ENCODE measurements around the gene ARHGEF11. TPM values are rescaled to one million over a fixed set of nuclear protein-coding genes. Genes with fewer than 3 reads are reported as not detected.

ARHGEF11 gene
- total RNA-seq, 1 experiment from 2014 or later, result 45.5 TPM

DNA sequence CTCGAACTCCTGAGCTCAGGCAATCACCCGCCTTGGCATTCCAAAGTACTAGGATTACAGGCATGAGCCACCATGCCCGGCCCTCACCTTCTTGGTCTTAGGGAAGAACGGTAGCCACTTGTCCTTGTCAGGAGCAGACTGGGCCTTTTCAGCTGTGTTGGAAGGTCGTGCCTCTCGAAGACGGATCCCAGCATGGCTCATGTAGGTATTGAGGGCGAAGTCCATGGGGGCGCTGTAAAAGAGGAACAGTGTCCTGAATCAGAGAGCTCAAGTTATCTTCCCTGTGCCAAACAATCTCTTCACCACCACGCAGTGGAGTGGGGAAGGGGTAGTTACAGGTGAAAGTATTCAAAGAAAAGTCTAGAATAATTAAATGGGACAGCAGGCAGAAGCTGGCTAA, 89.2 kb downstream of the ARHGEF11 start:
- ChIA-PET POLR2A (no interaction called here), CTCF (no interaction called here)
- no TSS peak for BruUV-seq (replicated peaks)
- Histone ChIP-seq H3K36me3 (ENCODE audit: control insufficient read depth, insufficient read depth, low read length) (peaks cover 13% of the 10 kb centered on the region), H3K4me1 (no peaks in the 10 kb centered on the region), H3K9me3 (no peaks in the 10 kb centered on the region), H3K27me3 (replicated peaks; ENCODE audit: control insufficient read depth, insufficient read depth, low read length) (no peaks in the 10 kb centered on the region), H3K4me3 (ENCODE audit: low read depth, low read length) (no peak overlapping the region)
- H3K9me3 Mint-ChIP-seq (ENCODE audit: unreplicated experiment), result no peaks in the 10 kb centered on the region
- no peak overlapping the region for H3K27ac Mint-ChIP-seq (ENCODE audit: unreplicated experiment)
- peaks cover 11% of the 10 kb centered on the region for H3K4me1 Mint-ChIP-seq (ENCODE audit: low read depth, unreplicated experiment)
- TF ChIP-seq, protein P1, sequence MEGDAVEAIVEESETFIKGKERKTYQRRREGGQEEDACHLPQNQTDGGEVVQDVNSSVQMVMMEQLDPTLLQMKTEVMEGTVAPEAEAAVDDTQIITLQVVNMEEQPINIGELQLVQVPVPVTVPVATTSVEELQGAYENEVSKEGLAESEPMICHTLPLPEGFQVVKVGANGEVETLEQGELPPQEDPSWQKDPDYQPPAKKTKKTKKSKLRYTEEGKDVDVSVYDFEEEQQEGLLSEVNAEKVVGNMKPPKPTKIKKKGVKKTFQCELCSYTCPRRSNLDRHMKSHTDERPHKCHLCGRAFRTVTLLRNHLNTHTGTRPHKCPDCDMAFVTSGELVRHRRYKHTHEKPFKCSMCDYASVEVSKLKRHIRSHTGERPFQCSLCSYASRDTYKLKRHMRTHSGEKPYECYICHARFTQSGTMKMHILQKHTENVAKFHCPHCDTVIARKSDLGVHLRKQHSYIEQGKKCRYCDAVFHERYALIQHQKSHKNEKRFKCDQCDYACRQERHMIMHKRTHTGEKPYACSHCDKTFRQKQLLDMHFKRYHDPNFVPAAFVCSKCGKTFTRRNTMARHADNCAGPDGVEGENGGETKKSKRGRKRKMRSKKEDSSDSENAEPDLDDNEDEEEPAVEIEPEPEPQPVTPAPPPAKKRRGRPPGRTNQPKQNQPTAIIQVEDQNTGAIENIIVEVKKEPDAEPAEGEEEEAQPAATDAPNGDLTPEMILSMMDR (IDR thresholded peaks at IDR 0.05; ENCODE audit: insufficient read depth in 1 of 2, low read depth in 1 of 2, low read length in 1 of 2, severe bottlenecking in 1 of 2, unreplicated experiment in 1 of 2), result no peak
- intact Hi-C loops (cut with micrococcal nuclease; ENCODE audit: unreplicated experiment), result no loop called here
- no peaks in the 10 kb centered on the region for H3K27me3 Mint-ChIP-seq (ENCODE audit: insufficient read depth, unreplicated experiment)
- peaks cover 36% of the 10 kb centered on the region for H3K36me3 Mint-ChIP-seq (ENCODE audit: insufficient read depth, unreplicated experiment)
- no peak for DNase-seq
- no peak overlapping the region for H3K4me3 Mint-ChIP-seq (ENCODE audit: unreplicated experiment)

DNA sequence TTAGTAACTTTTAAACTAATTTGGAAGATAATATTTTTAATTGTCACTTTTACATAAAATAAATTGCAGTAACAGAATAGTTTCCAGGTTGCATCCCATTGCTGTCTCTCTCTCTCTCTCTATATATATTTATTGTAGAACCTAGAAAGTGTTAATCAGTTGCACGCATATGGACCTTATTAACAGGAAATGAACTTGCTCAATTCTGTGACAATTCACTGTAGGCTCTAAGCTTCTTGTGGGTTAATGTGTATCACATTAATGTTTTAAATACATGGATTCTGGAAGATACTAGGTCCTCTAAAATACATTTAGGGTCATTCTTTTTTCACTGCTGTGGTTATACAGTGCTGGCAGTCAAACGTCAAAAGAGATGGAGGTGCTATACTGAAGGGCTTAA, 92.0 kb downstream of the ARHGEF11 start:
- Mint-ChIP-seq H3K4me3 (ENCODE audit: unreplicated experiment) (no peak overlapping the region), H3K27me3 (ENCODE audit: insufficient read depth, unreplicated experiment) (no peaks in the 10 kb centered on the region), H3K4me1 (ENCODE audit: low read depth, unreplicated experiment) (peaks cover 5% of the 10 kb centered on the region), H3K9me3 (ENCODE audit: unreplicated experiment) (no peaks in the 10 kb centered on the region), H3K27ac (ENCODE audit: unreplicated experiment) (no peak overlapping the region), H3K36me3 (ENCODE audit: insufficient read depth, unreplicated experiment) (peaks cover 57% of the 10 kb centered on the region)
- CTCF ChIA-PET, result no interaction called here
- no peak overlapping the region for H3K4me3 ChIP-seq (ENCODE audit: low read depth, low read length)
- H3K4me1 ChIP-seq, result no peaks in the 10 kb centered on the region
- intact Hi-C loops (cut with micrococcal nuclease; ENCODE audit: unreplicated experiment), result no loop called here
- no TSS peak for BruUV-seq (replicated peaks)
- peaks cover 5% of the 10 kb centered on the region for H3K36me3 ChIP-seq (ENCODE audit: control insufficient read depth, insufficient read depth, low read length)
- TF ChIP-seq, protein P1 (IDR thresholded peaks at IDR 0.05; ENCODE audit: insufficient read depth in 1 of 2, low read depth in 1 of 2, low read length in 1 of 2, severe bottlenecking in 1 of 2, unreplicated experiment in 1 of 2), result no peak
- no peaks in the 10 kb centered on the region for H3K27me3 ChIP-seq (replicated peaks; ENCODE audit: control insufficient read depth, insufficient read depth, low read length)
- POLR2A ChIA-PET, result no interaction called here
- H3K9me3 ChIP-seq, result no peaks in the 10 kb centered on the region
- DNase-seq, result no peak

DNA sequence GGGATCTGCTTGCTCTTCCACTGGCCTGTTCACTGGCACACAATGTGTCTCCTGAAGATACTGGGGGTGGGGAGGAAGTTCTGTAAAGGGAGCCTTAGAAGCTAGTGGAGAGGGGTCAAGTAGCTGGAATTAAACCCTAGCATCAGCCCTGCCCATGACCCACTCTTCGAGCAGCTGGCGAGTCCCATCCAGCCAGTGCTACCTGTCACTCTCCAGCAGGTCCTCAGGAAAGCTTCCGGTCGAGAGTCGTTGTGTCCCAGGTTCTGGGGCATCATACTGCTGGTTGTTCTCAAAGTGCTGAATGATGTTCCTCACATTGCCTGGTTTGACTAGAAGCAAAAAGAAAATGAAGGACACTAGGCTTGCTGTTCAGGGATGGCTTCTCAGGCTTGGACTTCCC, 94.2 kb downstream of the ARHGEF11 start:
- H3K4me1 Mint-ChIP-seq (ENCODE audit: low read depth, unreplicated experiment), result no peaks in the 10 kb centered on the region
- no peaks in the 10 kb centered on the region for H3K9me3 Mint-ChIP-seq (ENCODE audit: unreplicated experiment)
- Histone ChIP-seq H3K4me3 (ENCODE audit: low read depth, low read length) (no peak overlapping the region), H3K9me3 (no peaks in the 10 kb centered on the region), H3K36me3 (ENCODE audit: control insufficient read depth, insufficient read depth, low read length) (peaks cover 3% of the 10 kb centered on the region), H3K27me3 (replicated peaks; ENCODE audit: control insufficient read depth, insufficient read depth, low read length) (no peaks in the 10 kb centered on the region), H3K4me1 (no peaks in the 10 kb centered on the region)
- POLR2A ChIA-PET, result no interaction called here
- no peak for DNase-seq
- H3K36me3 Mint-ChIP-seq (ENCODE audit: insufficient read depth, unreplicated experiment), result peaks cover 55% of the 10 kb centered on the region
- no peak overlapping the region for H3K4me3 Mint-ChIP-seq (ENCODE audit: unreplicated experiment)
- H3K27me3 Mint-ChIP-seq (ENCODE audit: insufficient read depth, unreplicated experiment), result no peaks in the 10 kb centered on the region
- TF ChIP-seq, protein P1 (IDR thresholded peaks at IDR 0.05; ENCODE audit: insufficient read depth in 1 of 2, low read depth in 1 of 2, low read length in 1 of 2, severe bottlenecking in 1 of 2, unreplicated experiment in 1 of 2), result no peak
- BruUV-seq (replicated peaks), result no TSS peak
- CTCF ChIA-PET, result interaction anchor here (0.6 kb wide), 1 partner anchor 123 kb away, joined by 7 read pairs; no protein-coding TSS in a partner anchor
- intact Hi-C loops (cut with micrococcal nuclease; ENCODE audit: unreplicated experiment), result no loop called here
- no peak overlapping the region for H3K27ac Mint-ChIP-seq (ENCODE audit: unreplicated experiment)

Measured in Caco-2 (cell line).